NCI-H82 treated with DMSO at 0.1 percent for 48 hours (cell line): ENCODE measurements around the gene ANKRD33B.
"Not testable (repeated sequence)": the region's sequence is repeated elsewhere in the genome, so short reads cannot be mapped to it uniquely, and the experiment has no call there.

Experiments used
- DNase-seq: peaks from one replicate; lab custom pipeline; 2025; ENCODE audit not compliant: unreplicated experiment; lab: John Stamatoyannopoulos, UW

The ANKRD33B gene

DNA sequence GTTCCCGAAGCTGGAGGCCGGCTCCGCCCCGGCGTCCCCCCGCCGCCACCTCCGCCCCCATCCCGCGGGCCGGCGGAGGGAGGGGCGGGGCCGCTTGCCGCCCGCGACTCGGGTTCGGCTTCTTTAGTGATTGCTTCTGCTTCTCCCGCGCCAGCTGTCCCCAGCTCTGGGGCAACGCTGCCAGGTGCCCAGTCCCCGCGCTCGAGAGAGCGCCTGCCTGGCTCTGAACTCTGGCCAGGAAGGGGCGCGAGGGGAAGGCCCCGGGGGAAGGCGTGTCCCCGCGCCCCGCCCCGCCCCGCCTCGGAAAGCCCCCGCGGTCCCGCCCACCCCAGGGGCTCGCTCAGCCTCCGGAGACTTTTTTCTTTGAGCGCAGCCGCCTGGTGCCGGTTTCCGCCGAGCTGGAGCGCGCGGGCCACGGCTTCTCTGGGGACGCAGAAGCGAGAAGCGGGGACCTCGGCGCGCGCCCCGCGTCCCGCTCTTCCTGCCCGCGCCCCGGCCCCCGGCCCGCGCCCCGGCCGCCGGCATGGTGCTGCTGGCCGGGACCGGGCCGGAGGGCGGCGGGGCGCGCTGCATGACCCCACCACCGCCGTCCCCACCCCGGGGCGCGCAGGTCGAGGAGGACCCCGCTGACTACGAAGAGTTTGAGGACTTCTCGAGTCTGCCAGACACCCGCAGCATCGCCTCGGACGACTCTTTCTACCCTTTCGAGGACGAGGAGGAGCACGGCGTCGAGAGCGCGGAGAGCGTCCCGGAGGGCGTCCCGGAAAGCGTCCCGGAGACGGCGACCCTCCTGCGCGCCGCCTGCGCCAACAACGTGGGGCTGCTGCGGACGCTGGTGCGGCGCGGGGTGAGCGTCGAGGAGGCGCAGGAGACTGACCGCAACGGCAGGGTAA is at the start of gene ANKRD33B:
ANKRD33B (plus strand) TSS at position 126 of the 893 bp plus-strand sequence; CDS start at position 524, 398 bp downstream.
- DNase-seq: peak; percentile 43

DNA sequence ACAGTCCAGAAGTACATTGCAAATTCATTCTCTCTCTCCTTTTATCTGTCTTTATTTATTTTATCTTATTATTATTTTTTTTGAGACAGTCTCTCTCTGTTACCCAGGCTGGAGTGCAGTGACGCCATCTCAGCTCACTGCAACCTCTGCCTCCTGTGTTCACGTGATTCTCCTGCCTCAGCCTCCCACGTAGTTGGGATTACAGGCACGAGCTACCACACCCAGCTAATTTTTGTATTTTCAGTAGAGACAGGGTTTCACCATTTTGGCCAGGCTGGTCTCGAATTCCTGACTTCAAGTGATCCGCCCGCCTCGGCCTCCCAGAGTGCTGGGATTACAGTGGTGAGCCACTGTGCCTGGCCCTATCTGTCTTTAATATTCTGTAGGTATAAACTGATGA is 49.3 kb upstream of the ANKRD33B start:
- DNase-seq: not testable (repeated sequence)

DNA sequence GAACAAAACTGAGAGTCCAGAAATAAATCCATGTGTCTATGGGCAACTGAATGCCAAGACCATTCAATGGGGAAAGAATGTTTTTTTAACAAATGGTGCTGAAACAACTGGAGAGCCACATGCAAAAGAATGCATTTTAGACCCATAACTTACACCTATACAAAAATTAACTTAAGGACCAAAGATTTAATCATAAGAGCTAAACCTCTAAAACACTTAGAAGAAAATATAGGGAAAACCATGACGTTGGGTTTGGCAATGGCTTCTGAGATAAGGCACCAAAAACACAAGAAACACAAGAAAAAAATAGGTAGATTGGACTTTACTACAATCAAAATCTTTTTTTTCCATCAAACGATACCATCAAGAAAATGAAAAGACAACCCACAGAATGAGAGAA is 48.4 kb upstream of the ANKRD33B start:
- DNase-seq: no peak

- no peak for DNase-seq
Measured at GRCh38 chr5:10518347-10518746, 45.5 kb upstream of the ANKRD33B start.

DNA sequence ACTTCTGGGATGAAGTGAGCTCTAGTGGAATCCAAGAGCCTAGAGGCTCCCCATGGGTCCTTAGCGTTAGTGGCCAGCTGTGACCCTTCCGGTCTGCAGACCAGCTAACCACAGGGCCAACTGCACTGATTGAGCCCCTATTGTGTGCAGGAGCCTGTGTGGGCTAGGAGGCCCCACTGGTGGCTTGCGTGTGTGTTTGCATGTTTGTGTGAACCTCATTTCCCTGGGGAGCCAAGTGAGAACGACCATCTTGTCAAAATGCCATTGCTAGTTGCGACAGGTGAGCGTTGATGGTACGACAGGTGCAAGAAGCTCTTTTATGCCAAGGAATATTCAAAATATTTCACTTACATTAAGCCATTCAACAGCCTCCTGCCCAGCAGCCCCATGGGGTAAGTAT is 44.1 kb upstream of the ANKRD33B start:
- no peak for DNase-seq

DNA sequence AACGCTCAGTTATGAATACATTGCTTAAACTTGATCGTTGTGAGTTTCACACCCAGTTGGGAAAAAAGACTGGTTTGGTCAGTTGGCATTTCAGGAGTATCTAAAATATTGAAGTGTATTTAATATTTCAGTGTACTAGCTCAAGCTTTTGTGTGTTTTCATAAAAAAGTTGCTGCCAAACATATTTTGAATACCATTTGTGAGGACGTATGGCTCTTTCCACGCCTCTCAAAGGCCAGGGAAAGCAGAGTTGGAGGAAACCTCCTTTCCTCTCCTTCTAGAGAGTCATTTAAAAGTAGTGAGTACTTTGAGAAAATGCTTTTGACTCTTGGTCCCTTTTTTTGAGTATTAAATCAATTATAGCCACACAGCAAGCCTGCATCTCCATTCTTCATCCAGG is 43.2 kb upstream of the ANKRD33B start:
- no peak for DNase-seq

- DNase-seq: no peak
Measured at GRCh38 chr5:10521466-10522223, 42.2 kb upstream of the ANKRD33B start.

GRCh38 chr5:10522224-10522611 is 41.7 kb upstream of the ANKRD33B start:
- DNase-seq: no peak

DNA sequence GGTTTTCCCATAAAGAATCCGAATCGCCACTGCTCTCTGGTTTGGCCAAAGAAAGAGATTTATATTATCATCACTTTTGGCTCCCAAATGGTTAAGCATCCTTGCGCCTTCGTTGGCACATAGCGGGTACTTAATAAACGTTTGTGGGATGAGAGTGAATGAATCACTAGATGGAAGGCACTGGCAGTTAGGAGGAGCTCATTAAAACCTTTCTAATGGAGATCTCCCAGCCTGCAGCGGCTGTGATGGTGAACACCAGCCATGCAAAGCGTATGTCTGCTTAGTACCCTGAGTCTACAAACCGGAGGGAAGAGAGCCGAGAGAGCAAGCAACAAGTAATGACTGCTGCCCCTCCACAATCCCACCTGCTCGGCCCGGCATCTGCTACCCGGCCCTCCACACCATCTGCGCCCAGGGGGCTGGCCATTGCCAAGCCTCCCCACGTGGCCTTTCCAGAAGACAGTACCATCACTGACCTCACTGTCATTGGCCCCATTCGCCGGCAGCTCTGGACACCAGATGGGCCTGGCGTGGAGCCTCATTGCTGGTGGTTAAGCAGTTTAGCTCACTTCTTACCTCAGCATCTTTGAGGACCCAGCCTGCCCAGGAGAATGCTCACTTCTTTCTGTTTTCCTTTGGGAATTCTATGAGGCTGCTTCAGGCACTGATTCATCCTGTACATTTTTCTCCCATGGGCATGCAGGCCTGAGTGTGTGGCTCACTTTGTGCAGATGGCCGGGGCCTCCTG is 39.3 kb upstream of the ANKRD33B start:
- DNase-seq: peak; percentile 73

DNA sequence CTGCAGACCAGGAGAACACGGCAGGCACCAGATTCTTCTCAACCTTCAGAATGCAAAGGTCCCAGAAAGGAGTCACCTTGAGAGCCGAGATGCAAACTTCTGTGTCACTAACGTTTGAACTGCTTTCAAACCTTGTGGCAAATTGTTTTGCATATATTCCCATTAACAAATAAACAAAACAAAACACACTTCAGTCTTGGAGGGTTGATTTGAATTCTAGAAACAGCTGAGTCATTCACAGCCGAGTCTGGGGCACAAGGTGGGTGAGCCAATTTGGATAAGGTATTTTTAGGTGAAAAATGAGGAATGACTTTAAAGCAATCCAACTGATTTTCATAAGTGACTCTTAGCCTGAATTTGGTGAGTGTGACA is 38.8 kb upstream of the ANKRD33B start:
- no peak for DNase-seq

DNA sequence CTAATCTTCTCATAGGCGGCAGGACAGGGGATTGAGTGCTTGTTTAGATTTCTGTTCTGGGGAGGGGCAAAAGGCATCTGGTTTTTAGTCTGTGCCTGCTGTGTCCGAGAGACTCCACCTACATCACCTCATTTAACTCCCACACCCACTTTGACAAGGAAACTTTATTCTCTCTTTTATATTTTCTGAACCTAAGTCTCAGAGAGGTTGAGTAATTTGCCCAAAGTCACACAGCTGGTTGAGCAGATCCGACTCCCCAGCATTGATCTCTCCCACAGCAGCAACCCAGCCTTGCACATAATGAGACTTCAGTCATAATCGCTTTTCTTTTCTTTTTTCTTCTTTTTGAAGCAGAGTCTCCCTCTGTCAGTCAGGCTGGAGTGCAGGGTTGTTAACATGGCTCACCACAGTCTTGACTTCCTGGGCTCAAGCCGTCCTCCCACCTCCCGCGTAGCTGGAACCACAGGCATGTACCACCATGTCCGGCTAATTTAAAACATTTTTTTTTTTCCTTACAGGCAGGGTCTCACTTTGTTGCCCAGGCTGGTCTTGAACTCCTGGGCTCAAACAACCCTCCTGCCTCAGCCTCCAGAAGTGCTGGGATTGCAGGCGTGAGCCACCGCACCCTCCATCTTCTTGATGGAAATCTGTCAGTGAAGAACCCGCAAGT is 36.5 kb upstream of the ANKRD33B start:
- DNase-seq: no peak

DNA sequence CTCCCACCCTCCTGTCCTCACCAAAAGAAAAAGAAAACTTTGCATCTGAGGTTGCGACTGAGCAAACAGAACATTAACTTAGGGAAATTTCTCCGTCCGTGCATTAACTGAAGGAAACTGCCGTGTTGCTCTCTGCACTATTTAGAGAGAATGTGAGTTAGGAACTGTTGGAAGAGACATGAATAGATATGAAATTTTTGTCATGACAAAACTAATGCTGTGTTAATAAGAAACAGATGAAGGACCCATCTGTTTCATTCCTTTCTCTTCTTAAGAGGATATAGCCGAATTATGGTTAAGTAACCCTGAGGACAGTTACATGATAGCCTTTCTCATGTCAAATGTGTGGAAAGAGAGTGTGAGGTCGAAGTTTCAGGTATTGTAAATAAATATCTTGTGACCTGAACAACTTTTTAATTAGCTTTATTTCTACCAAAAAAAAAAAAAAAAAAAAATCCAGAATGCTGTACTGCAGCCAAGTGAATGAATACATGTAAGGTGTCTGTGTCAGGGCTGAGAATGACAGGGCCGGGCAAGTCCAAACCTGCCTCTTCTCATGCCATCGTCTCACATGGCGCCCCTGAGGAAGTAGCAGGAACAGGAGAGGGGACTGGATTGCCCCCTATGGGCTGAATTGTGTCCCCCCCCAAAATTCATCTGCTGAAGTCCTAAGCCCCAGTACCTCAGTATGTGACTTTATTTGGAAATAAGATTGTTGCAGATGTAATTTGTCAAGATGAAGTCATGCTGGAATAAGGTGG is 35.6 kb upstream of the ANKRD33B start:
- DNase-seq: peak; percentile 62

GRCh38 chr5:10528827-10529226 is 35.0 kb upstream of the ANKRD33B start:
- no peak for DNase-seq

- no peak for DNase-seq
Measured at GRCh38 chr5:10530601-10531320, 33.1 kb upstream of the ANKRD33B start.

- no peak for DNase-seq
Measured at GRCh38 chr5:10532421-10532820, 31.4 kb upstream of the ANKRD33B start.

GRCh38 chr5:10533226-10533625 is 30.6 kb upstream of the ANKRD33B start:
- DNase-seq: peak; percentile 83

GRCh38 chr5:10534561-10535530 is 29.0 kb upstream of the ANKRD33B start:
- no peak for DNase-seq

DNA sequence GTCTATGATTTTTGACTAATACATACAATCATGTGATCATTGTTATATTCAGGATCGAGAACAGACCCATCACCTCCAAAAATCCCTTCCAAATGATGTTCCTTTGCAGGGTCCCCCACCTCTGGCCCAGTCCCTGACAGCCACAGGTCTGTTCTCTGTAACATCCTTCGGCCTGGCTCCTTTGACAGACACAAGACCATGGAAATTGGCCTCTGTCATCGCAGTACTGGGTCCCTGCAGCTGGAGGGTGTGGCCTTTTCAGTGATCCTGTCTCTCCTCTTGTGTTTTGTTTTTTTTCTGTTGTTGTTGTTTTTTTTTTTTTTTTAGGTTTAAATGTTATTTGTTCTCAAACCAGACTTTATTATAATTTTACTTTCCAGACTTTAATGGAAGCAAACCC is 27.4 kb upstream of the ANKRD33B start:
- no peak for DNase-seq
